Measurements from ENCODE around the gene CRLF3.
A peak's percentile ranks its signal among the peaks of the same experiment; 100 is the strongest.
"Not testable (repeated sequence)": the region's sequence is repeated elsewhere in the genome, so short reads cannot be mapped to it uniquely, and the experiment has no call there.

Gene CRLF3

DNA sequence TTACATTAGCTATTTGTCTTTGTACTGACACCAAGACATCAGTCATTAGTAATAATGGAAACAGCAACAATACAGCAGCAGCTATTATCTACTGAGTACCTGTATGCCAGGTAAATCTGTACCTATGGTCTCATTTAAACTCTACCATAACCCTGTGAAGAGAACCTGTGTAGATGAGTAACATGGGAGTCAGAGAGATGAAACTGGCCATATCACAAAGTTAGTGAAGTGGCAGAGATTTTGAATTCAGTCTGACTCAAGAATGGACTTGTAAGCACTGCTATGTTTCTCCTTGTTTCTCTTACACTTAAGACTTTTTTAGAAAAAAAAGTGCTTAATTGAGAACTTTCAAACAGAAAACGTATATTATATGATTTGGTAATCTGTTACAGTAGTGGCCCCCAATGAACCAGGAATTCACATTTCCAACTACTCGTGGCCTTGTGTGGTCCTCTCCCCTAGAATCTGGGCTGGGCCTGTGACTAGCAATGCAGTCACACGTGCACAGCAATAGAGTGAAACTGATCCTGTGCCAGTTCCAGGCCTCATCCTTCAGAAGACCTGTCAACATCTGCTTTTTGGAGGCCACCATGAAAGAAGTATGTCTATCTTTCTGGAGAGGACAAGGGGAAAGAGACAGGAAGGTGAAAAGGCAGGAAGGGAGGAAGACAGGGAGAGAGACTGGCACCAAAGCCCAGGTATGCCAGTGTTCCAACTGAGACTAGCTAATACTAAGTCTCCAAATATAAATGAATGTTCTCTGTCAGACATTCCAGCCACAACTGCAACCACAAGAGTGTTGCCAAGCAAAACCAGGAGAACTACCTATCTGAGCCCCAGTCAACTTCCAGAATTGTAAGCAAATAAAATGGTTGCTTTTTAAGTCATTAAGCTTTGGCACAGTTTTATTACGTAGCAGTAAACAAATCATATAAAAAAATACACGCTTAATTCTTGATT, 12.0 kb downstream of the CRLF3 start:
- DNase-seq = no peak

GRCh38 chr17:30809867-30810266, 14.6 kb downstream of the CRLF3 start:
- DNase-seq = no peak

DNA sequence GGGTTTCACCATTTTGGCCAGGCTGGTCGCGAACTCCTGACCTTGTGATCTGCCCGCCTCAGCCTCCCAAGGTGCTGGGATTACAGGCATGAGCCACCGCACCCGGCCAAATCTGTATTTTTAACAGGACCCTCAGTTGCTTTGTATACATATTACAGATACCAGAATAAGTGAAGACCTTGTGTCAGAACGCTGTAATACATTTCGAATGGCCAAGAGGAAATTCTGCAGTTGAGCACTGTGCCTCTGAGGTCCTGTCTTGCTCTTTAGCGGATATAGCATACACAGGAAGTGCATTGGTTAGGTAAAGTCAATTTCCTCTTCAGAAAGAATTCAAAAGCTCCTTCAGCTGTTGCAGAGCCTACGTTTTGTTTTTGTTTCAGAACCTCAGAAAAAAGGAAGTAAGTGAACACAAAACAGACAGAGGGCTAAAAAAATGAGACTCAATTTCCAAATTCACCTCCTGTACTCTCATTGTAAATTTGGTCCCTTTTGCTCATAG, 15.7 kb downstream of the CRLF3 start:
- DNase-seq = peak; percentile 29

DNA sequence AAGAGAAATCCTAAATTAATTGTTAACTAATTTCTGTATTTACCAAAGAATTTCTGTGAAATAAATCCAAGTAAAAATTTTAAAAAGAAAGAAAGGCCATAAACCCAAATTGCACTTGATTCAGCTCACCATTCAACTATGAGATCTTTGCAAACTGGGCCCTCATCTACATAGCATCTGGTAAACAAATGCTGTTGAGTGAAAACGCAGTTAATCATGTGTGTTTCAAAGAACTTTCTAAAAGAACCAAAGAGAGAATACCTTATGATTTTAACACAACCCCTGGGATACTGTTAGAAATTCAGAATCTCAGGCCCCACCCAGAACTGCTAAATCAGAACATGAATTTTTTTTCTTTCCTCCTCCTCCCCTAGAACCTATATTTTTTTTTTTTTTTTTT, 16.6 kb downstream of the CRLF3 start:
- no peak for DNase-seq

DNA sequence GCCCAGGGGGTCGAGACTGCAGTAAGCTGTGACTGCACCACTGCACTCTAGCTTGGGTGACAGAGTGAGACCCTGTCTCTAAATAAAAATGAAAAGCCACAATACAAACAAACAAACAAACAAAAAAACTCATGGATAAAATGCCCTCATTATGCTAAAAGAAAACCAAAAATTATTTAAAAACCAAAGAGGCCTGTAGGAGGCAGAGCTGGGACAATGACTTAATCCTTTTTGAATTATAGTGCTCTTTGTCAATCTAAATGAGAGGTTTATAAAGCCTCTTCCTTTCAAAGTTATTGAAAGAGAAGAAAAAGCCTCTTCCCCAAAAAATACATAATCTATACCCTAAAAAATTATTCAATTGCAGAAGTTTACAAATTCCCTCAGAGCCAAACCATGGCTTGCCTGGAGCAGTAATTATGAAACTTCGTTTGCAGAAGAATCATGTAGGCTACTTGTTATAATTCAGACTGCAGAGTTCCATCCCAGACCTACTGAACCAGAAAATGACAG, 18.5 kb downstream of the CRLF3 start:
- DNase-seq = no peak

- no peak for DNase-seq
Observed at GRCh38 chr17:30801671-30802070, 22.8 kb downstream of the CRLF3 start.

DNA sequence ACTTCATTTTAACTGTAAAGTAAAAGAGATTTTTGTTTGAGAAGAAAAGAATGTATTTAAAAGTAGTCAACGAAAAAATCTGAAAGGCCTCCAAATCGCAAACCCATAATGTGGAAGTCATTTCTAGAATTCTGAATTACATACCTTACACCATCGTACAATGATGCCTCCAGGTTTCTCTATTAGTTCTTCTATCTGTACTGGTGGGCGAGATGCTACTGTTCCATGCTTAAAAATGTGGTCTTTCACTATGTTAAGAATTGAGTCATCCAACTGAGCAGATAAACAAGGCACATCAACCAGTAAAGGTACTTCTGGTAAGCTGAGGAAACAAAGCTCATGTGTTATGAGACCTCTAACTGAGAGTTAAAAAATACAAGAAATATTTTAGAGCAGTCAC, 28.5 kb downstream of the CRLF3 start:
- DNase-seq = no peak

DNA sequence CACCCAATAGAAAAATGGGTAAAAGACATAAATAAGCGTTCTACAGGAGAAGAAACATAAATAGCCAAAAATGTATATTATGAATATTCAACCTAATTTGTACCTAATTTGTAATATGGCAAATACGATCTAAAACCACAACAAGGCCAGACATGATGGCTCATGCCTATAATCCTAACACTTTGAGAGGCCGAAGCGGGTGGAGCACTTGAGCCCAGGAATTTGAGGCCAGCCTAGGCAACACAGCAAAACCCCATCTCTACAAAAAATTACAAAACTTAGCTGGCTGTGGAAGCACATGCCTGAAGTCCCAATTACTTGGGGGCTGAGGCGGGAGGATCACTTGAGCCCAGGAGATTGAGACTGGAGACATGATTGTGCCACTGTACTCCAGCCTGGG, 30.1 kb downstream of the CRLF3 start:
- no peak for DNase-seq

GRCh38 chr17:30793282-30793977, 31.1 kb downstream of the CRLF3 start:
- no peak for DNase-seq

DNA sequence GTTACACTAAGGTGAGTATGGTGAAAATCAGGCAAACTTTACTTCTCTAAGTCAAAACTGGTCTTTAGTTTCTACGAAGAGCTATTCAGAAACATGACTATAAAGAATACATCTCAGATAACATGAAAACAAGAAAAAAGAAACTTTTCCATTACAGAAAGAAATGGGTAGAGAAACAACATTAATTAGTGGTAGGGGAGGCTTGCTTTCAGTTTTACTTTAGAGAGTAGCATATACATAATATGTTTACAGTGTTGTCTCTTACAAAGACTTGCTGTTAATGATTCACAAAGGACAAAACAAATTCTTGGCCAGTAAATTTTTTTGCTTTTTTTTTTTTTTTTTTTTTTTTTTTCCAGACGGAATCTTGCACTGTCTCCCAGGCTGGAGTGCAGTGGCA, 34.2 kb downstream of the CRLF3 start:
- no peak for DNase-seq

DNA sequence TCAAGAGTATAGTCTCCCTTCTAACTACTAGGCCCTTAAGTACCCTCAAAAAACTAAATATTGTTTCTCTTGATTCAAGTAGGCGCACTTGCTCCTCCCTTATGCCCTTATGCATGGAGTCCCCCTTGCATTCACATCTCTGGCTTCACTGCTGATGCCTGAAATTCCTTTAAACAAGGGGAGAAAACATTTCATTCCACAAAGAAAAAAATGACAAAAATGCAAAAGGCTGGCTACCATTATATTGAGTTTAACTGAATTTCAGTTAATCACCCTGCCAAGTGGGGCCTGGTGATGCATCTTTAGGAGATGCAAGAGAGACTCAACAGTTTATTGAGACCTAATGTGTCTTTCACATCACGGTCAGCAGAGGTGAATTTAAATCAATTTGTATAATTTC, 35.6 kb downstream of the CRLF3 start:
- DNase-seq = no peak

DNA sequence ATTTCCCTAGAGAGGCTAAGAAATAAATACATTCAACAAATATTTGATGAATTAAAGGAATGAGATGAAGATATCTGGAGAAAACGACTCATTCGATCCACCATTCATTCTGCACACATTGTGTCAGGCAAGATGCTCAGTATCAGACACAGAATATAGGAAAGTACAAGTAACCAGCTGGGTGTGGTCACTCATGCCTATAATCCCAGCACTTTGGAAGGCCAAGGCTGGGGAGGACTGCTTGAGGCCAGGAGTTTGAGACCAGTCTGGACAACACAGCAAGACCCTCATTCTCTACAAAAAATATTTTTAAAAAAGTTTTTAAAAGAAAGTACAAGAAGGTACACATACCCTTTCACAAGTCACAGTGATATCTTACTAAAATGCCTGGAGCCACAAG, 42.3 kb downstream of the CRLF3 start:
- no peak for DNase-seq

- DNase-seq = no peak
Observed at GRCh38 chr17:30780343-30780742, 44.1 kb downstream of the CRLF3 start.

DNA sequence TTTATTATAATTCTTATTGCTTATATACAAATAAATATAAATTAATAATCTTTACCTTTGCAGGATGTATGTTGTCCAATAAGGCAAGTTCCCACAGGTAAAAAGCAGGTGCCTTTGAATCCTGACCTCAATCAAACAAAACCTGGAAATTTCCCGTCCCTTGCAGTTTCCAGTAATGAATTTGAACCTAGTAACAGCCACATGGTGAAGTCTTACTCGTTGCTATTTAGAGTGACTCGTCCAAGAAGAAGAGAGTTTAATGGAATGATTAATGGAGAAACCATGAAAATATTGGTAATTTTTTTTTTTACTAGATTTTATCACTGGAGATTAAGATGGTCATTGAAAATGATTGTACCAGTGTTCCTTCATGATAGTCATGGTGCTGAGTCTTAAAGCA, 55.7 kb downstream of the CRLF3 start:
- not testable (repeated sequence) for DNase-seq

DNA sequence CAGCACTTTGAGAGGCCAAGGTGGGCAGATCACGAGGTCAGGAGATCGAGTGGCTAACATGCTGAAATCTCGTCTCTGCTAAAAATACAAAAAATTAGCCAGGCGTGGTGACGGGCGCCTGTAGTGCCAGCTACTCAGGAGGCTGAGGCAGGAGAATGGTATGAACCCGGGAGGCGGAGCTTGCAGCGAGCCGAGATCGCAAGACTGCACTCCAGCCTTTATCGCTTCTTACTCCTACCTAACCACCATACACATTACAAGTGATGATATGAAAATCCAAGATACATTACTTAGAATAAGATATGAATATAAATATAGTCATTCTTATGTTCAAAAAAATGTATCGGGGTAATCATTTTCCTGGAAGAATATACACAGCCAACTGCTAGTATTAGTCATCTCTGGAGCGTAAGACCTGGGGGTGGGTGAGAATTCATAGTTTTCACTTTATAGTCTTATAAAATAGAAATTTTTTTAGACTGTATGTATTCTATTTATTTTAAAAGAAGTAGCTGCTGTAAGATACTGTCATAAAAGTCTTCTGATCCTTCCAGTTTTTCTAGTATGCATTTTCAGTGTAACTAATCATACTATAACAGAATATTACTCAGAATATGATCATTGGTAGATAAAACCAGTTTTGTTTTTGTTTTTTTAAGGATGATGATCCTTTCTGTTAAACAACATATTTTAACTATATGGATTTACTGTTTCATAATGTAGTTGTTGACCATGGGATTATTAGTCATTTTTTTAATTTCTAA, 56.7 kb downstream of the CRLF3 start:
- DNase-seq = not testable (repeated sequence)

DNA sequence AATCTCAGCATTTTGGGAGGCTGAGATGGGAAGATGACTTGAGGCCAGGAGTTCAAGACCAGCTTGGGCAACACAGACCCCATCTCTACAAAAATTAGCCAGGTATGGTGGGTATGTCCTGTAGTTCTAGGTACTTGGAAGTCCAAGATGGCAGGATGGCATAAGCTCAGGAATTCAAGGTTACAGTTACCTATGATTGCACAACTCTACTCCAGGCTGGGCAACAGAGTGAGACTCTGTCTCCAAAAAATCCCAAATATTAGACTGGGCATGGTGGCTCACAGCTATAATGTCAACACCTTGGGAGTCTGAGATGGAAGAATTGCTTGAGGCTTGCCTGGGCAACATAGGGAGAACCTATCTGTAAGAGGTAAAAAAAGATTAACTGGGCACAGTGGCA, 63.4 kb downstream of the CRLF3 start:
- no peak for DNase-seq

DNA sequence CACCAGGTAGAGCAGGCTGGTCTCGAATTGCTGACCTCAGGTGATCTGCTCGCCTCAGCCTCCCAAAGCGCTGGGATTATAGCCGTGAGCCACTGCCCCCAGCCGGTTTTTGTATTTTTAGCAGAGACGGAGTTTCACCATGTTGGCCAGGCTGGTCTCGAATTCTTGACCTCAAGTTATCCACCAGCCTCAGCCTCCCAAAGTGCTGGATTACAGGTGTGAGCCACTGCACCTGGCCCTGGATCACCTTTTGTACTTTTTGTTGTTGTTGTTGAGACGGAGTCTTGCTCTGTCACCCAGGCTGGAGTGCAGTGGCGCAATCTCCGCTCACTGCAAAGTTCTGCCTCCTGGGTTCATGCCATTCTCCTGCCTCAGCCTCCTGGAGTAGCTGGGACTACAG, 71.2 kb downstream of the CRLF3 start:
- not testable (repeated sequence) for DNase-seq

GRCh38 chr17:30750982-30751381, 73.5 kb downstream of the CRLF3 start:
- DNase-seq = not testable (repeated sequence)

DNA sequence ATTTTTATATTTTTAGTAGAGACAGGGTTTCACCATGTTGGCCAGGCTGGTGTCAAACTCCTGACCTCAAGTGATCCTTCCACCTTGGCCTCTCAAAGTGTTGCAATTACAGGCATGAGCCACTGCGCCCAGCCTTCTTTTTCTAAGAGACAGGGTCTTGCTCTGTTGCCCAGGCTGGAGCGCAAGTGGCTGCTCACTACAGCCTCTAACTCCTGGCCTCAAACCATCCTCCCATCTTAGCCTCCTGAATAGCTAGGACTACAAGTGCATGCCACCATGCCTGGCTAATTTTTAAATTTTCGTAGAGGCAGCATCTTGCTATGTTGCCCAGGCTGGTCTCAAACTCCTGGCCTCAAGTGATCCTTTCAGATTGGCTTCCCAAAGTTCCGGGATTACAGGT, 76.9 kb downstream of the CRLF3 start:
- DNase-seq = not testable (repeated sequence)

DNA sequence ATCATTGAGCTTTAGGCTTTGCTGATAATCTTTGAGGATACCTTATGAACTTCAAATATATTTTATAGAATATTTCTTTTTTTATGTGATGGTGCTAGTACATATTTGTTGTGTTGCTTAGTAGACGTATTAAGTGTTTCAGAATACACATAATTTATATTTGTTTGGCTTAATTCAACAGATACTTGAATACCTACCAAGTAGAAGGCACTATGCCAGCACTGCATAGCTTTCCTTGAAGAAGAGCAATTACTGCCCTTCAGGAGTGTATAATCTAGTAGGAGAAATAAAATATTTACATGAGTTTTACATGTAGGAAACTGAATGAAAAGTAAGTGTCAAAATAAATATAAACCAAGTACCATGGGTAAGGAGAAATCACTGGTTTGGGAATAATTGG, 81.8 kb downstream of the CRLF3 start:
- not testable (repeated sequence) for DNase-seq

- DNase-seq = not testable (repeated sequence)
Observed at GRCh38 chr17:30736371-30736770, 88.1 kb downstream of the CRLF3 start.

DNA sequence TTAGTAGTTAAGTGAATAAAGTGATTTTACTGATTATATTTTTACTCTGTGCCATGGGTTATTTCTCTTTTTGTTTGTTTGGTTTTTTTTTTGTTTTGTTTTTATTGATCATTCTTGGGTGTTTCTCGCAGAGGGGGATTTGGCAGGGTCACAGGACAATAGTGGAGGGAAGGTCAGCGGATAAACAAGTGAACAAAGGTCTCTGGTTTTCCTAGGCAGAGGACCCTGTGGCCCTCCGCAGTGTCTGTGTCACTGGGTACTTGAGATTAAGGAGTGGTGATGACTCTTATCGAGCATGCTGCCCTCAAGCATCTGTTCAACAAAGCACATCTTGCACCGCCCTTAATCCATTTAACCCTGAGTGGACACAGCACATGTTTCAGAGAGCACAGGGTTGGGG, 88.8 kb downstream of the CRLF3 start:
- not testable (repeated sequence) for DNase-seq

DNA sequence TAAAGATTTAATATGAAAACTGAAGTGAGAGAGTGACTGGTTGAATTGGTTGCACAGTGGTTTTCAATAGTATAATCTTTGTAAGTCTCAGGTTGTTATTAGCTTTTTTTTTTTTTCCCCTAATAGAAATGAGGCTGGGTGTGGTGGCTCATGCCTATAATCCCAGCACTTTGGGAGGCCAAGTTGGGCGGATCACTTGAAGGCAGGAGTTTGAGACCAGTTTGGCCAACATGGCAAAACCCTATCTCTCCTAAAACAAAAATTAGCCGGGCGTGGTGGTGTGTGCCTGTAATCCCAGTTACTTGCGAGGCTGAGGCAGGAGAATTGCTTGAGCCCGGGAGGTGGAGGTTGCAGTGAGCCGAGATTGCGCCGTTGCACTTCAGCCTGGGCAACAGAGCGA, 89.3 kb downstream of the CRLF3 start:
- not testable (repeated sequence) for DNase-seq
